ENCODE measurements around the gene RBM14.
"Not testable (repeated sequence)": the region's sequence is repeated elsewhere in the genome, so short reads cannot be mapped to it uniquely, and the experiment has no call there.

The RBM14 gene

DNA sequence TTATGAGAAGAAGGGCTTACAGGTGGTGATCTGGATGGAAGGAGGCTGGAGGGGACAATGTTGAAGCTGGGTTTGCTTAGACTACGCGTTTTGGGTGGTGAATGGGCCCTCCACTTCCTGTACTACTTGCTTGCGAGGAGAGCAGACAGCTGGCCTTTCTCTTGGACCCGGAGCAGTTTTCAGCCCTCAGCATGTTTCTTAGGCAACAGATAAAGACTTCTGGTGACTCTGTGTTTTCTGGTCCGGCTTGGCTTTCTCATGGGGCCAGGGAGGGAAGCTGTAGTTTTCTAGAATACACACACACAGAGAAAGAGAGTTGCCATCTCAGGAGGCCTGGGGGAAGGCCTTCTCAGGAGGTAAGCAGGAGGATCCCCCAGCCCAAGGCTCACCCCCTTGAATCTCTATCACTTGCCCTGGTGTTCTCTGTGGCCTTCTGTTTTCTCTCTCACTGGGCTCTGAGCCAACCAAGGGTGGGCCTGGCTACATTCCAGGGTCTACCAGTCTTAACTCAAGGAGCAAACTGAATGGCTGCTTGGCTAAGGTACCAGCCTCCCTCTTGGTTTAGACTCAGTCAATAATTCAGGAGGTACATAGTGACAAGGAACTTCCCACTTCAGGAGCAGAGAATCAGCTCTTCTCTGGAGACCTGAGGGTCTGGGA lies 21.1 kb upstream of the RBM14 start:
- DNase-seq (ENCODE audit: extremely low spot score, insufficient read length, low read depth) (no peak), FAIRE-seq (no peak)

DNA sequence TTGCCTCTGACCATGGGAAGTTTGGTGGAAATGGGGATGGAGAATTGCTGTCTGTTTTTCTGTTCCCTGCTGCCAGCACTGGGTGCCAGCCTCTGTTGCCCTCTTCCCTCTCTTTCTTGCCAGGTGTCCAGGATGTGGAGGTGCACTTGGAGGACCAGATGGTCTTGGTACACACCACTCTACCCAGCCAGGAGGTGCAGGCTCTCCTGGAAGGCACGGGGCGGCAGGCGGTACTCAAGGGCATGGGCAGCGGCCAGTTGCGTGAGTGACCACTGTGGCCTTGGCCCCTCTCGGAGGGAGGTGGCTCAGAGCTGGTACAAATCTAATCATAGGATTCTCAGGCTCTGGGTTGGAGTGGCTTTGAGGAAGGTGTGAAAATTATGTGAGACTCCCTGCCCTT lies 17.4 kb upstream of the RBM14 start:
- DNase-seq (ENCODE audit: extremely low spot score, insufficient read length, low read depth) (no peak), FAIRE-seq (no peak)

DNA sequence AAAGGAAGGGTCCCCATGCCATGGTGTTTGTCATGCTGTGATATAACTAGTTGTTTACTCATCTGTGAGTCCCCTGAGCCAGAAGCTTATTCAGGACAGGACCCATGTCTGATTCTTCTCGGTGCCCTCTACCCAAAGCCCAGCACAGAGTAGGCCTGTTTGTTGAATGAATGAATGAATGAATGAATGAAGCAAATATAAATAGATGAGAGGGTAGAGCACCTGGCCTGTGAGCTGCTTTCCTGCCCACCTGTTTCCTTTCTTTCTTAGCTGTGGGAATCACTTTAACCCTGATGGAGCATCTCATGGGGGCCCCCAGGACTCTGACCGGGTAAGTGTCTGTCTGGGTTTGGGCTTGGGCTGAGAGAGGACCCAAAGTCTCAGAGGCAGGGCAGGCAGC lies 16.2 kb upstream of the RBM14 start:
- DNase-seq (ENCODE audit: extremely low spot score, insufficient read length, low read depth) (no peak), FAIRE-seq (no peak)

DNA sequence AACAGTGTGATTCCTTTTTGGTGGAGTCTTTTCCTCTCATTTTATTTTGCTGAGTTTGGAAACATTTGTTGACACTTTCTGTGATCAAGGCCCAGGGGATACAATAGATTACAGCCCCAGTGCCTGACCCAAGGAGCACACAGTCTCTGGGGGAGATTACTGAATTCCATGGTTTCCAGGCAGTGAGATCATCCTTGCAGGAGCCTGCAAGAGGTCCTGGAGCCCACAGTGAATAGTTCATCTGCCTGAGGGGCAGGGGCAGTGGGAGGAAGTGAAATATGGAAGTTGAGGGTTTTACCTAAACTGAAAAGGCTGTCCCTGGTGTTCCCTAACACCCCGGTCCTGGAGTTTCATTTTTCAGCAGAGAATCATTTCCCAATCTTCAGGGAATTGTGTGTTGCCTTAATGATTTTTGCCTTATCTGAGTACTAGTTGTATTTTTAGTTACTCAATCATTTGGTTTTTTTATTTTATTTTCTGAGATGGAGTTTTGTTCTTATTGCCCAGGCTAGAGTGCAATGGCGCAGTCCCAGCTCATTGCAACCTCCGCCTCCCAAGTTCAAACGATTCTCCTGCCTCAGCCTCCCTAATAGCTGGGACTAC lies 15.7 kb upstream of the RBM14 start:
- FAIRE-seq: no peak

DNA sequence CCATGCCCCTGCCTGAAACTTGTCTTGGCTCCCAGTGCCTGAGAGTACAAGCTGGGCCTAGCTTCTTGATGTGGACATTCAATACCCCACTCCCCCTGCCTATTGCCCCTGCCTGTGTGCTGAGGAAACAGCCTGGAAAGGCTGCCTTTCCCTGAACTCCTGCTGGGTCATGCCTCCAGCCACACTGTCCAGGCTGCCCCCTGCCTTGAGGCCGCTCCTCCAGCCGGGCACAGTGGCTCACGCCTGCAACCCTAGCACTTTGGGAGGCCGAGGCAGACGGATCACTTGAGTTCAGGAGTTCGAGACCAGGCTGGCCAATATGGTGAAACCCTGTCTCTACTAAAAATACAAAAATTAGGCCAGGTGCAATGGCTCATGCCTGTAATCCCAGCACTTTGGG lies 13.4 kb upstream of the RBM14 start:
- FAIRE-seq (no peak), DNase-seq (ENCODE audit: extremely low spot score, insufficient read length, low read depth) (no peak)

More for the DNA sequence above, 15.7 kb upstream of the RBM14 start:
- no peak for DNase-seq (ENCODE audit: extremely low spot score, insufficient read length, low read depth)

DNA sequence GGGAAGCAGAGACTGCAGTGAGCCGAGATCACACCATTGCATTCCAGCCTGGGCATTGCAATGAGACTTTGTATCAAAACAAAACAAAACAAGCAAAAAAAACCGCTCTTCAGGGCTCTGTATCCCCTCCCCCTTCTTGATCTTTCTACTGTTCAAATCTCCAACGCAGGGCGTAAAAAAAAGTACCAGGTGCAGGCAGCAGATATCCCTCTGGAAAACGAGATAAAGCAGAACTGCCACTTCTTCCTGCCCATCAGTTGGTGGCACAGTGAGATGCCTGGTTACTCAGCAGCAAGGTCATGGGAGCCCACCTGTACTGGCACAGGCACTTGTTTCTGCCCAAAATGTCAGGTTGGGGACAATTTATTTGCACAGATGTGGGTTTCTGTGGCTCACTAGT lies 12.3 kb upstream of the RBM14 start:
- FAIRE-seq: no peak
- DNase-seq (ENCODE audit: extremely low spot score, insufficient read length, low read depth): no peak

DNA sequence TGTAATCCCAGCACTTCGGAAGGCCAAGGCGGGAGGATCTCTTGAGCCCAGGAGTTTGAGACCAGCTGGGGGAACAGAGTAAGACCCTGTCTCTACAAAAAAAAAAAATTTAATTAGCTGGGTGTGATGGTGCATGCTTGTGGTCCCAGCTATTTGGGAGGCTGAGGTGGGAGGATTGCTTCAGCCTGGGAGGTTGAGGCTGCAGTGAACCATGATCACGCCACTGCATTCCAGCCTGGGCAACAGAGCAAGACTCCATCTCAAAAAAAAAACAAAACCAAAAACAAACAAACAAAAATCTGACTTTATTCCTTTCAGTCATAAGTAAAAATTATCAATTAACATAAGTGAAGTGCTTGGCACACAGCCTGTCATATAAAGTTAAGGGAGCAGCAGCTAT lies 9.8 kb upstream of the RBM14 start:
- not testable (repeated sequence) for DNase-seq (ENCODE audit: extremely low spot score, insufficient read length, low read depth); FAIRE-seq

DNA sequence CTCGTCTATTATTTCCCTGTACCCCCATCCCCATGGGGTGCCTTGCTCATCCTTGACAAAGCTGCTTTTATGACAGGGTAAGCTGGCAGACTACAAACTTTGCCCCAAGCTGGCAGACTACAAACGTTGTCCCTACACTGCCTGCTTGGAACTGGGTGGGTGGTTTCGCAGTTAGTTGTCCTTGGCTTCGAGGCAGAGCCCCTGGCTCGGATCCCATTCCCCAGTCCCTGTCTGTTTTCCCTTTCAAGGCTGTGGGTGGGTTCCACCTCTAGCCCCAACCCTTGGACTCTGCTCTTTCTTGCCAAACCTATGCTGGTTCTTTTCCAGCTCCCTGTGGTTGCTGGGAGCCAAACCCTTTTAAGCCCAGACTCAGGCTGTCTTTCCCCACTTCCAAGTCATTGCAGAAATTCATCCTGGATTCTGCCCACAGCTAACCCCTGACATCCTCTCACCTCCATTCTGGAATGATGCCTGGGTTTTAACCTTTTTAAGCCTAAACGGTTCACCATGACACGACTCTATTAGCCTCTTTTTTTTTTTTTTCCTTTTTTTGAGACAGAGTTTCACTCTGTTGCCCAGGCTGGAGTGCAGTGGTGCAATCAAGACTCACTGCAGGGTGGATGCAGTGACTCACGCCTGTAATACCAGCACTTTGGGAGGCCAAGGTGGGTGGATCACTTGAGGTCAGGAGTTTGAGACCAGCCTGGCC lies 9.2 kb upstream of the RBM14 start:
- FAIRE-seq: no peak

DNA sequence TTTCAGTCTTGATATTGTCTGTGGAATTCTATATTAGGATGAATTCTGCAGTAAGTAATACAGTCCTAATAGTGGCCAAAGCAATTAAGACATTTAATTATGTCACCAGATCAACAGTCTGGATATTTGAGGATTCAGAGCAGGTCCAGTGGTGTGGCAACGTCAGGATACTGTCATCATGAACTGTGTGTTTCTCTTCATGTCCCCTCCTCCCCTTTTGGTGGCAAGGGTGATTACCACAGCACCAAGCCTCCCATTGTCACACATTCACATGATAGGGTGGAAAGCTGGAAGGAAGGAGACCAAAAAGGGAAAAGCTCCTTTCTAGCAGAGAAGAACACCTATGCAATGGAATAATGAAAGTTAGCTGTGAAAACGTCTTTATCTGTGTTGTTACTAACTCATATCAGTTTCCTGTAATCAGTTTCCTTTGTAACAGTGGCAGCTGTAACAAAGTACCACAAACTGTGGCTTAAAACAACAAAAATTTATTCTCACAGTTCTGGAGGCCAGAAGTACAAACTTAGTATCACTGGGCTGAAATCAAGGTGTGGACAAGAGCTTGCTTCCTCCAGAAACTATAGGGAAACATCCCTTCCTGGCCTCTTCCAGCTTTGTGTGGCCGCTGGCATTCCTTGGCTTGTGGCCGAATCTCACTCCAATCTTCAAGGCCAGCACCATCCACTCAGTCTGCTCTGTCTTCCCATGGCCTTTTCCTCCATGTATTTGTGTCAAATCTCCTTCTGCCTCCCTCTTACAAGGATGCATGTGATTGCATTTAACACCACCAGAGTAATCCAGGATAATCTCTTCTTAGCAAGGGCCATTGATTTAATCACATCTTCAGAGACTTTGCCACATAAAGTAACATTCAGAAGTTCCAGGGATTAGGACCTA lies 6.5 kb upstream of the RBM14 start:
- FAIRE-seq (no peak), DNase-seq (ENCODE audit: extremely low spot score, insufficient read length, low read depth) (no peak)

More for the DNA sequence above, 9.2 kb upstream of the RBM14 start:
- DNase-seq (ENCODE audit: extremely low spot score, insufficient read length, low read depth): no peak

DNA sequence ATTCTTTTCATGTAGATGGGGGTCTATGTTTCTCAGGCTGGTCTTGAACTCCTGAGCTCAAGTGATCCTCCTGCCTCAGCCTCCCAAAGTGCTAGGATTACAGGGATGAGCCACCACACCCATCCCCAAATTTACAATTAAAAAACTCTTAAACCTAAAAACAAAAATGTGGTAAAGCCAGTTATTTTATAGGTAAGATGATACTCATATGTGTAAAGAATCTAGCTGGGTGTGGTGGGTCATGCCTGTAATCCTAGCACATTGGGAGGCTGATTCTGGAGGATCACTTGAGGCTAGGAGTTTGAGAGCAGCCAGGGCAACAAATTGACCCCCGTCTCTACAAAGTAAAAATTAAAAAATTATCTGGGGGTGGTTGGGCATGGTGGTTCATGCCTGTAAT lies 4.0 kb upstream of the RBM14 start:
- DNase-seq (ENCODE audit: extremely low spot score, insufficient read length, low read depth): no peak
- FAIRE-seq: no peak

DNA sequence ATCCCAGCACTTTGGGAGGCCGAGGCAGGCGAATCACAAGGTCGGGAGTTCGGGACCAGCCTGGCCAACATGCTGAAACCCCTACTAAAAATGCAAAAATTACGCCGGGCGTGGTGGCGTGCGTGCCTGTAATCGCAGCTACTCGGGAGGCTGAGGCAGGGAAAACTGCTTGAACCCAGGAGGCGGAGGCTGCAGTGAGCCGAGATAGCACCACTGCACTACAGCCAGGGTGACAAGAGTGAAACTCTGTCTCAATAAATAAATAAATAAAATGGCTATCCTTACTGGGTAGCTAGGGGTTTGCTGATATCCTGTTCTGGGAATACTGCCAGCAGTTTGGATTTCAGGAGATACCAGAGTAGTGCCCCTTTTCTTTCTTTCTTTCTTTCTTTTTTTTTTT lies 2.4 kb upstream of the RBM14 start:
- DNase-seq (ENCODE audit: extremely low spot score, insufficient read length, low read depth) (no peak), FAIRE-seq (no peak)

DNA sequence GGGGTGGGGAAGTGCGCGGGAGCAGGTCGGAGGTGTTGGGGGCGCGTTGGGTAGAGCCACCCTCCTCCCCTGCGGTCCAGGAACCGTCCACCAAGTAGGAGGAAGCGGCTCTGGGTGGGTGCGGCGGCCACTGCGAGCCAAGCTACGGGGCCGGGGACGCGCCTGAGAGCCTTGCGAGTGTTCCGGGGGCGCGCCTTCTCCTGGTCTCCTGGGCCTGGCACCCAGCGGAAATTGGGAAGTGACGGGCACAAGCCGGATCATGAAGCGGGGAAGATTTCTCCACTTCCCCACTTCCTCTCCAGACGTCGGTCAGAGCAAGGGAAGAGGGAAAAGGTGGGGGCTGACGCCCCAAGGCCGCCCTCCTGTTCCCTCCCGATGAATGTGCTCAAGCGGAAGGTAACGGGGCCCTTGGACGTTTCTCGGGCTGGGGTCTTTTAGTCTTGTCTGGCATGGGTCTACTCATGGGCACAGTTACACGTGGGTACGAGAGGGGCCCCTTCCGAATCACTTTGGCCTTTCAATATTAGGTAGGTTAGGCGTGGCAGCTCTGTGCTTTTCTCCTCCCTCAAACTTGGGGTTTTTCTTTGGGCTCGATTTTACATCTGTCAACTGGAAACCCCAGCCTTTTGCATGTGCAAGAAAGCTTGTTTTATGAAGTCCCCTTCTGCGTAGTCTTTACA lies 865 bp downstream of the RBM14 start:
- FAIRE-seq (no peak), DNase-seq (ENCODE audit: extremely low spot score, insufficient read length, low read depth) (no peak)

DNA sequence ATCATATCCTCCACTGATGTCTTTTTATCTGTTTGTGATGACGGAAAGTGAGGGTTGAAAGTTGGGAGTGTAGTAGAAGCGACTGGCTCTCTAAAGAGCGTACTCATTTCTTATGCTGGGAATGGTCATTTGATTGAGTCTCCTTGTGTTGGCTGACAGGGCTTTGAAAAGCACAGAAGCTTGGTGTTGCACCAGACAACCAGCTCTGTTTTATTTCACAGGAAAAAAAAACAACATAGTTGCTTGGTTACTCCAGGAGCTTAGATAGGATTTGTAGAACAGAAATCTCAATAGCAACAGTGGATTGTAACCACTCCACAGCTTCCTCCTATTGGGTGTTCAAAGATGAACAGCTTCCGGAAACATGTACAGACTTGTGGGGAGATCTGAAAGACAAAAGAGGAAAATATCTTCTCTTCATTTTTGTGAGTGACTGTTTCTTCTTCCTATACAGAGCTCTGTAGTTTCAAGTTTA lies 2.7 kb downstream of the RBM14 start:
- FAIRE-seq (no peak), DNase-seq (ENCODE audit: extremely low spot score, insufficient read length, low read depth) (no peak)

DNA sequence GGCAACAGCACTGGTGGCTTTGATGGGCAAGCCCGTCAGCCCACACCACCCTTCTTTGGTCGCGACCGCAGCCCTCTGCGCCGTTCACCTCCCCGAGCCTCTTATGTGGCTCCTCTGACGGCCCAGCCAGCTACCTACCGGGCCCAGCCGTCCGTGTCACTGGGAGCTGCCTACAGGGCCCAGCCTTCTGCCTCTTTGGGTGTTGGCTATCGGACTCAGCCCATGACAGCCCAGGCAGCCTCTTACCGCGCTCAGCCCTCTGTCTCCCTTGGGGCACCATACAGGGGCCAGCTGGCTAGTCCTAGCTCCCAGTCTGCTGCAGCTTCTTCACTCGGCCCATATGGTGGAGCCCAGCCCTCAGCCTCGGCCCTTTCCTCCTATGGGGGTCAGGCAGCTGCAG lies 8.0 kb downstream of the RBM14 start:
- DNase-seq (ENCODE audit: extremely low spot score, insufficient read length, low read depth) (no peak), FAIRE-seq (no peak)

DNA sequence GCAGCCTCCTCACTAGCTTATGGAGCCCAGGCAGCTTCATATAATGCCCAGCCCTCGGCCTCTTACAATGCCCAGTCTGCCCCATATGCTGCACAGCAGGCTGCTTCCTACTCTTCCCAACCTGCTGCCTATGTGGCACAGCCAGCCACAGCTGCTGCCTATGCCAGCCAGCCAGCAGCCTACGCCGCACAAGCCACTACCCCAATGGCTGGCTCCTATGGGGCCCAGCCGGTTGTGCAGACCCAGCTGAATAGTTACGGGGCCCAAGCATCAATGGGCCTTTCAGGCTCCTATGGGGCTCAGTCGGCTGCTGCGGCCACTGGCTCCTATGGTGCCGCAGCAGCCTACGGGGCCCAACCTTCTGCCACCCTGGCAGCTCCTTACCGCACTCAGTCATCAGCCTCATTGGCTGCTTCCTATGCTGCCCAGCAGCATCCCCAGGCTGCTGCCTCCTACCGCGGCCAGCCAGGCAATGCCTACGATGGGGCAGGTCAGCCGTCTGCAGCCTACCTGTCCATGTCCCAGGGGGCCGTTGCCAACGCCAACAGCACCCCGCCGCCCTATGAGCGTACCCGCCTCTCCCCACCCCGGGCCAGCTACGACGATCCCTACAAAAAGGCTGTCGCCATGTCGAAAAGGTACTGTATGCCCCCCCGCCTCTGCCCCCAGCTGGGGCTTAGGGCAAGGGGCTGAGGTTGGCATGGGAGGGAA lies 8.8 kb downstream of the RBM14 start:
- DNase-seq (ENCODE audit: extremely low spot score, insufficient read length, low read depth) (no peak), FAIRE-seq (no peak)

DNA sequence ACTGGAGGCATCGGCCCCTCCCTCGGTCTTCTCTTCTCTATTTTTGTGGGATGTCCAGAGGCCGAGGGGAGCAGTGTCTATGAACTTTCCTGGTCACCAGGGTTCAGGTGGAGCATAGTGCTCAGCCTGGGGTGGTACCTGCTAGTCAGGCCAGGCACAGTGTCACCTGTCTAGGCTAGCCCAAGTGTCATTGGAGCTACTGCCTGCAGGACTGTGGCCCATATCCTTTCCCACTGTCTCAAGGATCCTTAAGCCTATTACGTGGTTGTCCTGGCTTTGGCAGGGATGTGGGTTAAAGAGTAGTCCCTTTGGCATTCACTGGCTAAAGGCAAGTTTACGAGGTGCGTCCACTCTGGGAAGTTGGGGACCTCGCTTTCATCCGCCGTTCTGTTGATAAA lies 9.3 kb downstream of the RBM14 start:
- DNase-seq (ENCODE audit: extremely low spot score, insufficient read length, low read depth) (no peak), FAIRE-seq (no peak)

DNA sequence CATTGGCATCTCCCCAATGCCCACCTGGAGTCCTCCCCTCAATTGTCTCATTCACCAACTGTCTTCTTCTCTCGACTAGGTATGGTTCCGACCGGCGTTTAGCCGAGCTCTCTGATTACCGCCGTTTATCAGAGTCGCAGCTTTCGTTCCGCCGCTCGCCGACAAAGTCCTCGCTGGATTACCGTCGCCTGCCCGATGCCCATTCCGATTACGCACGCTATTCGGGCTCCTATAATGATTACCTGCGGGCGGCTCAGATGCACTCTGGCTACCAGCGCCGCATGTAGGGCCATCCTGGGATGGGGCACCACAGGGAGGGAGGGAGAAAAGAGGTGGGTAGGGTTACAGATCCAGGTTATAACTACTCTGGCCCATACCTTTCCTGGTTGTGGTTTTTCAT lies 10.0 kb downstream of the RBM14 start:
- FAIRE-seq (no peak), DNase-seq (ENCODE audit: extremely low spot score, insufficient read length, low read depth) (no peak)

DNA sequence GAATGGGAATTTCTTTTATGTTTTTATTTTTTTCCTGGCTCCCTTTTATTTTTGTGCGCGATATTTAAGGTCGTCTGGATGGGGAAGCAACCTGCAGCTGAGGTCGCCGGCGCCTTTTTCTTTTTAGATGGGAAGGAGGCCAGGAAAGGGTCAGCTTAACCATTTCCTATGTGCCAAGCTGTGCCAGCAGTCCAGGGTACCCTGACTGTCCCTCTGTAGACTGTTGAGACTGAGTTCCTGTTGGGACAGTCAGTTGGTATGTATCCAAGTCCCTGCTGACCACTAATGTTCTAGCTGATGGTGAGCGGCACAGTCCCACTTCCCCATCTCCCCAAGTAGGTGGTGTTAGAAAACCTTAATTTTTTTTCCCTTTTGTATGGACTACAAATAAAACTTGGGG lies 10.5 kb downstream of the RBM14 start:
- FAIRE-seq (no peak), DNase-seq (ENCODE audit: extremely low spot score, insufficient read length, low read depth) (no peak)

DNA sequence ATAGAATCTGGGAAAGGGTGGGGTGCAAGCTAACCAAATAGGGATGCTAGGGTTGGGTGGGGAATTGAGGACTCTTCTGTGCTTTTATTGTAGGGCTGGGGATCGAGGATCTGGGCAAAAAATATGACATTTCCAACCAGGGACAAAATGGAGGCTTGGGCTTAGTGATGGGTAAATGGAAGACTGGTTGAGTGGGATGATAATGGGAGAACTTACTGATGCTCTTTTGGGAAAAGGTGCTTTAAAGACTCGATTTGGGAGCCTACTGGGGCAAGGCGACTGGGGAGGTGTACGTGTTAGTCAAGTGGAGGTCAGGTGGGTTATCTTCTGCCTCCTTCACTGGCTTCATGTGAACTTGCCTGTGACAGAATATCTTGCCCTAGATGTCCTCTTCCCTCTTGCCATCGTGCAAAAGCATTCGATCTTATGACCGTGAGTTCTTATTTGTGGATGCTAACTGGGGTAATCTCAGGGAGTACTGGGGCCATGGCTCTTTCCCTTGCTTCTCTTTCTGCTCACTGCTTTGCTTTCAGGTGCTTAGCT lies 11.7 kb downstream of the RBM14 start:
- no peak for FAIRE-seq
- DNase-seq (ENCODE audit: extremely low spot score, insufficient read length, low read depth): no peak
